HG03103 (cell line): ENCODE results near the gene RAMACL.

Experiments
- ATAC-seq: cut with Tn5 transposase; IDR thresholded peaks from one replicate; pipeline ENCODE4 v1.9.1; 2021; ENCODE audit warnings: low read depth; ENCODE audit not compliant: unreplicated experiment

RAMACL gene

DNA sequence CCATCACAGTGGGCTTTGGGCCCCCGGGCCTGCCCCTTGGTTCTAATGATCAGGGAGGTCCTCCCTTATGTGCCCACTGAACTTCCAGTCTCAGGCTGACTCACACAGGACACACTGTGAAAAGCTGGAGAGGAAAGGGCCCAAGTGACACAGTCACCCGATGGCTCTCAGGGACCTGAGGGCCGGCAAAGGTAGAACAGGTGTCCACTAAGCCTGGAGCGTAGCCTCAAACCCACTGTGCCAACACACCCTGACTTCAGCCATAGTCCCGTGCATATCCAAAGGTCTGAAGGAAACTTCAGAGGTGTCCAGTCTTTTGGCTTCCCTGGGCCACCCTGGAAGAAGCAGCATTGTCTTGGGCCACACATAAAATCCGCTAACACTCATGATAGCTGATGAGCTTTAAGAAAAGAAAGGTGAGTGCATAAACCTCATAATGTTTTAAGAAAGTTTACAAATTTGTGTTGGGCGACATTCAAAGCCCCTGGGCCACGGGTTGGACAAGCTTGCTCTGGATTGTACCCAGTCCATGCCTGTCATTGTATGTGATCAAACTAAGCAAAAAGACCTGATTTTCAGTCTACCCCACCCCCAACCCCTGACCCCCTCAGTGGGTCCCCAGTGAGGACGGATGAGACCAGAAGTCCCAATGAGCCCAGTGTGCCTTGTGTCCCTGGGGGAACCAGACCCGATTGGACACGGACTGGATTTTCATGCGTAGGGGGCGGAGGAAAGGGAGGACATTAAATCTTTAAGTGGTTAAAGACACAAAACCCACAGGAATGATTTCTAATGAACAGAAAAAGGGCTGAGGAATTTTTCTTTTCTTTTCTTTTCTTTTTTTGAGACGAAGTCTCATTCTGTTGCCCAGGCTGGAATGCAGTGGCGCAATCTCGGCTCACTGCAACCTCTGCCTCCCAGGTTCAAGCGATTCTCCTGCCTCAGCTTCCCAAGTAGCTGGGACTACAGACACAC, 6.1 kb downstream of the RAMACL start:
- ATAC-seq, result no peak

DNA sequence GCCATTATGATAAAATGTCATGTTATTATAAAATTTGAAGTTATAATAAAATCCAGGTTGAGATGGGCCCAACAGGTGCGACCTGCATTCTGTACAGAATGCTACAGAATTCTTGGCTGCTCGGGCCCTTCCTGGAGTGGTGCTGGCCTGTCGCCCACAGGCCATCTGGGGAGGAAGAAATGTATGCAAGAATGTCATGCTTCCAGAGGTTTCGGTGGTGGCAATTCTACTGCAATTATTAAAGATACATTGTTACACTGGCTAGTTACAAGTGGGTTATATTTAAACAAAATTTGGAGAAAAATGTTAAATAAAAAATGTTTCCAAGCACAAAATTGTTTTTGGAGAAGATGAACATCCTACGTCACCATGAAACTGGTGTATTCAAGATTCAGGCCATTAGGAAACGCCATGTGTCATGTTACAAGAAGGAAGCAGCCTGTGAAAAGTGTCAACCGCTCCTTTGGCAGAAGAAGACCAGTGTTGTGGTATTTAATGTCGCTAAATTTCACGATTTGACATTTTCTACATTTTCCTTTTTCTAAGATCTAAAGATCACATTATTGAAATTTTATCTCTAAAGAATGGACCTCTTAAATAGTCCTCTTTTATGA, 7.1 kb downstream of the RAMACL start:
- ATAC-seq, result no peak

DNA sequence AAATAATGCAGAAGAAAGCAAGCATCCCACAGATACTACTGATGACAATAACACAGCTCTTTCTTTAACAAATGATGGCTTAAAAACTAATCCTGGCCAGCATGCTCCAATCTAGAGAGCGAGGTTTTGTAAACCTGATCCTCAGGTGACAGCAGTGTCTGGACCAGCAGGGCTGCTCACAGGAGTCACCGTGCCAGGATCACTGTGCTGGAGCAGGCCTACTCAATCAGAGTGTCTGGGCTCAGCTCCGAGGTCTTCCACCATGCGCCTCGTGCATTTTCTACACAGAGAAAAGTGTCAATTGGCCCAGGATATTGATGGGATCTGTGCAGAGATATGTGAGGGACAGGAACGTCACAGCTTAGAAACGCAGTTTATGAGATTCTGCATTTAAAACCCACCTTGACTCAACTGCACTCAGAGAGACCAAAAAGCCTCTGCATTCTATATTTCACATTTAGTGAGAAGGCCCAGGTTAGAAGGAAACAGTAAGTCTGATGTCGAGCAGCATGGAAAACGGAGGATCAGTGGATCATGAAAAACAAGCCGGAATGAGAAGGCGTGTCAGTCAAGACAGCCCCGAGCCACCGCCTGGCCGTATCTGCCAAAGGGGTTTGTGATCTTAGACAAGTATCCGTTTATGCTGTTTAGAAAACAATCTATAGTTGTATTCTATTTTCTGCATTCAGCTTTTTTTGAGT, 7.8 kb downstream of the RAMACL start:
- no peak for ATAC-seq

DNA sequence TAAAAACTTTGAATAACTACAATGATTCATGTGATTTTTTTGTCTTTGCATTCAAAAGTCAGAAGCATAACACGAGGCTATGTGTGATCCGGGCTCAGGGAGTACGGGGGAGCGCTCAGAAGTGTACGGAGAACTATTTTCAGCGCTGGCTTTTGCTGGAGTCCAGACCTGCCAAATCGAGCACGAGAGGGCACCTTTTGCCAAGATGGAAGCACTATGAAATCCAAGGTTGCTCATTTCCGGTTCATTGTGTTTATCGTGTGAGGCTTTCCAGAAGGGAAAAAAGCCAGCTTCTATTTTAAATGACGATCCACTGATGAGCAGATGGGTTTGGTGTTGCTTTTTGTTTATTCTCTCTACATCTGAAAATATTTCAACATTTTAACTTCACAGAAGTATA, 11.3 kb downstream of the RAMACL start:
- no peak for ATAC-seq

DNA sequence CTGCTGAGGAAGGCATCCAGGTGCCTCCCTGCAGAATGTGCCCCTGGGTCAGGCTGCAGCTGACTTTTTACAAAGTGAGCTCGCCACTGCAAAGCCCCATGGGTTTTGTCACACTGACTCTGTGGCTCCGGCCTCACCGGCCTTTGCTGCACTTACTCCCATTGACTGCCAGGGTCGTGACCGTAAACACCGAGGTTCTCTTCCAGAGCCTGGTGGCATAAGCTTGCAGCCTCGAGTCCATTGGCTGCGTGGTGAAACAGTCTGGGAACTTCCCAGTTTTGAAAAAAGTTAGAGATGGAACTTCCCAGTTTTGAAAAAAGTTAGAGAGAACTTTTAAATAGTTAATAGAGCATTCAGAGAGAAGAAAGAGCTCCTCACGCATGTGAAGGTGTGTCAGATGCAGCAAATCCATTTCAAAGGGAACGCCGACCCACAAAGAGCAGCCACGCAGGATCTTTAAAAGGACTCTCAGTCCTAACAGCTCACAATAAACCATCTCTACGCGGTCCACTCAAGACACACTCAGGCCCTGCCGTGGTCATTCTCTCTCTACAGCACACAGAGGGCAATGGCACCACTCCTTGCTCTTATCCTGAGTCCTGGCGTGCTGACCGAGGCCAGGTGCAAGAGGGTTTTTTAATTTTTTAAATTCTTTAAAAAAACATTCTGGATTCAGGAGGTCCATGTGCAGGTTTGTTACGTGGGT, 12.8 kb downstream of the RAMACL start:
- ATAC-seq, result no peak

DNA sequence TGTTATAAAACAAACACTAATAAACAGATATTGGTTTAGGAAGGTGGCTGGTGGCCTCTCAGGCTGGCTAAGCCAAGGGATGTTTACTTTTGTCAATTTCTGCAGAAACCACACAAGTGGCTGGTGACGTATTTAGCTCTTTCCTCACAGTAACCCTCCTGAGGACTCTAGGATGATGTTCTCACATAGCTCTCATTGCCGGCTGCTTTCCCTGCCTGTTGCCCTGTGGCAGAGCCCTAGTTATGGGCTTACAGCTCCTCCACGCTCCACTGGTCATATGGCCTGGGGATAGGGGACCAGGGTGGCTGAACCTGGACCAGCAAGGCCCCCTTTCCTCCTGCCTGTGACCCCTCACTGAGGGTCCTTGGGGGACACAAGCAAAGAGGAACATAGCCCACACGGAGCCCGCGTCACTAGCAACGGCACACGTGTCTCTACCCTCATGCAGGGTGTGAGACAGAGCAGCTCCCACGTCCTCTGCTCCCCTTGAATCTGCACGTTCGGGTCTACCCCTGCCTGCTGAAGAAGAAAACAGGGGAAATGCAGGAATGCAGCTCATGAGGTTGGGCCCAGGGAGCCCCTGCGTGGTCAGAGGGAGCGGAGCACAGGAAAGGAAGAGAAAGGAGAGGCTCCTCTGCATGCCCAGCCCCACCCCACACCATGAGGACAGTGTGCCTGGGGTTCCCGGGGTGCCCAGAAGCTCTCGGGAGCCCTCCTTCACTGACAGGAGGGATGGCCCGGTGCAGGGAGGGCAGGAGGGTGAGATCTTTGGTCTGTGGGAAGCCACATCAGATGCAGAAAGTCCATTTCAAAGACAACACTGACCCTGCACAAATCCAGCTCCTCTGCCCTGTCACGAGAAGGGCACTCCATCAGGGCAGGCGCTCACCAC, 13.9 kb downstream of the RAMACL start:
- no peak for ATAC-seq

DNA sequence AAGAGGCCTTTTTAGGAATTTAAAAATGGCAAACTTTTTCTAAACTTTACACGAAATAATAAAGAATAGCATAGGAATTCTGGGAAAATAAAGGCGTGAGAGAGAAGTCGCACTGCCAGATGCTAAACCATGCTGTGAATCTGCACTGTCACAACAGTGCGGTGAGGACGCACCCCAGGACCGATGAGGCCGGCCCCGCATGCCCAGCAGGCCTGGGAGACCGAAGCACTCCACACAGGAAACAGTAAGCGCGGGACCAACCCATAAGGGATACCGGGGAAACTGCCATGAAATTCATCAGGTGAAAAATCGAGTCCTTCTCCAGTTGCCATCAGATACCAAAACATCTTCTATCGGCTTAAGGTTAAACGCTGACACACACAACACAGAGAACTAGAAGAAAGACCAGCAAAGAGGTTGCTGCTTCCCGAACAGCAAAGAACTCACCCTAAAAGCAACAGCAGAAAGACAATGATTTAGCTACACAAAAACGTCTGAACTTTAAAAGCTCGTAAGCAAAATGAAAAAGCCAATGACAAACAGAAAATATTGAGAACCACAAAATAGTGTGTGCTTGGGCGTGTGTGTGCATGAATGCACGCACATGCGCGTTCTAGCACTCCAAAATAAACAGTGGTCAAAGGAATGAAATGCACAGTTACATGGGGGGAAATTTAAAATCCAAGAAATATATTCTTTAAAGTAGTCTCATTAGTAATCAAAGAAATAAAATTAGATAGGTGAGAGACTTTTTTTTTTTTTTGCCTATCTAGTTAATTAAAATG, 15.4 kb downstream of the RAMACL start:
- no peak for ATAC-seq

DNA sequence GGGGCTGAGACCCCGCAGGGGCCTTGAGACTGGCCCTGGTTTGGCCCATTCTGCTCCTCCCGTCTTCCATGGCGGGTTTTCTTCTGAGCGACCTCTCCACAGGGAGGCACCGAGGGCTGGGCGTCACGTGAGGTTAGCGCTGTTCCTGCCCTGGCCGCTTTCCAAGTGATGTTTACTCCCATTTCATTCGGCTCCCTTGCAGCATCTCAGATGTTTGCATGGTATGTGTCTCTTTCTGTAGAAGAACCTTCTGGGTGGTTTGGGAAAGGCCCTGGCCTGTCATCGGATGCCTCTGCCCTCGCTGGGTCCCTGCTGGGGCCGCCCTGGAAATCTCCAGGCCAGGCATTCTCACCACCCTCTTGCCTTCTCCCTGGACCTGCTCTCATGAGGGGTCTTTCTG, 17.3 kb downstream of the RAMACL start:
- ATAC-seq, result no peak

DNA sequence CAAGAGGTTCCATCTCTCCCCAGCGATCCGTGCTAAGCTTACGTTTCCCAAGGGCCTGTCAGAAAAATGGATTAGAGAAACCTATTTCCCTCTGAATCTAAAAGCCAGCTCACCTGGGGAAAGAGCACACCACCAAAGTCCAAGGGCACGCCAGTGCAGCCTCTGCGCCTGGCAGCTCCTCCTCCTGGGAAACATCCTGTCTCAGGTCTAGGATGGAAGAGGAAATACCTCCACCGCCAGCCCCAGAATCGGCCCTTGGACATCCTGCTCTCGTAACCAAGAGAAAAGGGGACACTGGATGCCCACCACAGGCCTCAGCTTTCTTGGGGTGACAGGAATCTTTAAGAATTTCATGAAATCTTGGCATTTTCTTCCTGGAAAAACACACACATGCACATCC, 18.7 kb downstream of the RAMACL start:
- no peak for ATAC-seq

DNA sequence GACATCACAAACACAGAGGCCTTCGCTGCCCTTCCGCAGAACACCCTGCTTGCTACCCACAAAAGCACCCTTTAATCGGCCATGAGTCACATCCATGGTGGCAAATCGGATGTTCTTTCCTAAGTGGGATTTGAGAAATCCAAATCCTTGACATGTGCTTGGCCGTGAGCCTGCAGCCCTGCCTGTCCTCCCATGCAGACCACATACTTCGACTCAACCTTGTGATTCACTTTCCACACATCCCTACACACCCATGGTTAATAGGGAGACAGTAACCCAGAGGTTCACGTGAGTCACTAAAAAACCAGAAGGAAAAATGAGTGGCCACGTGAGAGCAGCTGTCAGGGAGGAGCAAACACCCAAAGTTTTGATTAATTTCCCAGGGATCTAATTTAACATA, 19.4 kb downstream of the RAMACL start:
- no peak for ATAC-seq

DNA sequence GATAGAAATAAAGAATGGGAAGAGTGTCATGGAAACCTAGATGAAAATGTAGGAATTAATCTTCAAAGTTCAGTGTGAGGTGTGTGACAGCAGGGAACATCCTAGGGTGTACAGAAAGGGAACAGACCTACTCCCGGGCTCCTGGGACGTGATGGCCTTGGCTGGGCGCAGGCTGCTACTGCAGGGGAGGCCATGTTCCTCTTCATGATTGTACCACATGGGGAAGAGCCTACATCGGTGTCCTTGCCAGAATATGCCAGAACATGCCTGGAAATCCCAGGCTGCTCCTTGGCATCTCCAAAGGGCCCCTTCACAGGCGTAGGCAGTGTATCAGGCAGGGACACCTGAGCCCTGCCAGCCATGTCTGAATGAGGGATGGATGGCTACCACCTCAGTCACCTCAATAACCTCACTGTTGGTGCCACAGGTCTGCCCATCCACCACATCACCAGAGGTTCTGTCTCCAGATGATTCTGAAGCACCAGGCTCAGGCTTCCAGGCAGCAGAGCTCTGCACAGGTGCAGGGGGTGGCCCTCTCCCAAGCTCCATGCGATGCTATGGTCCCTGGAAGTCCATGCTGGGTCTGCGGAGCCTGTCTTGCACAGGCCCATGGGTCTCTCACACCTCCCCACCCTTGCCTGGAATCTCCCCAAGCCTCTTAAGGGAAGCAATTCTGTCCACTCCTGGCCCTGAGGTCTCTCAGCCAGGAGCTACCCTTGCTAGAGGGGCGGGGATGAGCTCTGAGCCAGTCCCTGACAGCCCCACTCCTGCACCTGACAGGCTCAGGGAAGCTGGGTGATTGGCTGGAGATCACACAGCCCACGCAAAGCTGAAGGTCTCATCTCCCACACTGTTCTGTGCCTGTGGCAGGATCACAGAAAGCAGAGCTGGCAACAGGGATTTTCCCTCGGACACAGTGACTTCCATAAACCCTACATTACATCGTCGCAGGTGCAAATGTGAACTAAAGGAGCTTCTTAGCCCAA, 20.2 kb downstream of the RAMACL start:
- no peak for ATAC-seq

DNA sequence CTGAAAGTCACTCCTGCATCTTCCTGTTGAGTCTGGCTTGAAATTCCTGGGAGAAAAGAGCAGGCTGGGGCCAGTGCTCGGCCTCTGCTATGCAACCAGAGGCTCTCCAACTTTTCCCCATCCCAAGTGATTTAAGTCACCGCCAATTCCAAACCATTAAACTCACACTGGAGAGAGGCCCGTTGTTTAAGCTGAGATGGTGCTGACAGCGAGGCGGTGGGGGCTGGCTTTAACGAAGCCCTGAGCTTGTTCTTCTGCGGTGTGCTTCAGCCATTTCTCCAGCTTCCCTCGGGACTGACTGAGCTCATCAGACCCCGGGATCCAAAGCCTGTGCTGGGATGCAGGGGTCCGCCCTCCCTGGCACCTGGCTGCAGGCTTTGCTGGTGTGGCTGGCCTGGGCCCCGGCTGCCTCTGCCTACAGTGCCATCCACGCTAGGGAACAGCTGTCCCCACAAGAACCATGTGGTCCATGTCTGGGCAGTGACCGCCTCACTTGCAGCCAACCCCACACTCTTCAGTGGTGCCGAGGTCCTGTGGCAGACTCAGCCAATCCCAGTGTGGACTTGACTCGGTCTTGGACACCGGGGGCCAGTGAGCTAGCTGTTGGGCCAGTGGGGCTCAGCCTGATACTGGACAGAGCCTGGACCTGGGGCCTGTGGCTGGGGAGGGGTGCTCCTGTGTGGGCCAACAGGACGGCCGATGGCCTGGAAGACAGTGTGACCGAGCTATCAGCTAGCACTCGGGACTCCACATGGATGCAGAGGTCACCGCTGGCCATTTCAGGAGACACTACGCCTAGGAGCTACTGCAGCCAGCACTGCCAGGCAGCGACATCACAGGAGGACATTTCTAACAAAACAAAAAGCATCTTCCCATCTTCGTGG, 21.2 kb downstream of the RAMACL start:
- no peak for ATAC-seq

DNA sequence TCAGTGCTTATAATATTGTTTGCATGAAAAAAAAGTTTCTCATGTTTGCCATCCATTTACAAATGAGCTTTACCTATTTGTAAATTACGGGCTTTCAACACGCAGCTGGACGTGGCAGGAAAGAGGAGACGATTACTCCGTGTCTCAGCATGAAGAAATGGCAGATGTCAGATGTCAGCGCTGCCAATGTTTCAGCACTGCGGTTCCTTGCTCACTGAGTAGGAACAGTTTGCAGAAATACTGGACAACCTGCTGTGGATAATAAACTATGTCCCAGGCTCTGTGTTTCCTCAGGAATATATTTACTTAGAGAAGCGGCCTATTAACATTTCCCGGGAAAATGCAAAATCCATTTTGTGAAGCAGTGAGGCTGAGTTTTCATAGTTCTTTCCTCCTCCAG, 22.7 kb downstream of the RAMACL start:
- ATAC-seq, result no peak

DNA sequence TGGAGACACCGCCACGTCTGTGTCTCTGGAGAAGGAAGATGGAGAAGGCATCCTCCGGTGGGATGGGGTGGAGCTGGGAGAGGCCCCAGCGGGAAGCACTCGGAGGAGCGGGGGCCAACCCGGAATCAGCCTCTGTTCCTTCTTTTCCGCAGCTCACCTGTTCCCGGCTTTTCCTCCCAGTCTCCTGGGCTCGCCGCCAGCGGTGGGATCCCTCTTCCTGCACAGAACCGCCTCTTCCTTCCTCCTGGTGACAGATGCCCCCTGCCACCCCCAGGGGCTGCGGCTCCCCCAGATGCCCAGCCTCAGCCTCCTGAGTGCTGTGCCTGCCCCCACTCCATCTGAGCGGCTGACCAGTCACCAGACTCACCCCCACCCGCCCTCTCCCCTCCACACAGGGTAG, 23.3 kb downstream of the RAMACL start:
- ATAC-seq, result no peak

DNA sequence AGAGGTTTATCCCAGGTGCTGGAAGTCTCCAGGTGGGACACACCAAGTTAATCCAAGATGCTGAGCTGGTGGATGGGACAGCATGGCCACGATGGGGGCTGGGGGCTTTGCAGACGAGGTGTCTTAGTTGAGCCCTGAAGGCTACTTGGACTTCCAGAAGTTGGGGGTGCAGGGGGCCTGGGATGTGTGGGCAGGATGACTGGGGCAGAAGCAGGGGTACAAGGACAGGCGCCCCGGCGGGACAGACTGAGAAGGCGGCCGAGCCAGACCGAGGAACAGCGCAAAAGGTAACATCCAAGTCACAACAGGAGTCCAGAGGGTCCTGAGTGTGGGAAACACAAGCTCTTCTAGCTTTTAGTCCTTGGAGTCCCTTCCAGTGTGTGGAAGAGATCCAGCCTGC, 23.8 kb downstream of the RAMACL start:
- no peak for ATAC-seq

DNA sequence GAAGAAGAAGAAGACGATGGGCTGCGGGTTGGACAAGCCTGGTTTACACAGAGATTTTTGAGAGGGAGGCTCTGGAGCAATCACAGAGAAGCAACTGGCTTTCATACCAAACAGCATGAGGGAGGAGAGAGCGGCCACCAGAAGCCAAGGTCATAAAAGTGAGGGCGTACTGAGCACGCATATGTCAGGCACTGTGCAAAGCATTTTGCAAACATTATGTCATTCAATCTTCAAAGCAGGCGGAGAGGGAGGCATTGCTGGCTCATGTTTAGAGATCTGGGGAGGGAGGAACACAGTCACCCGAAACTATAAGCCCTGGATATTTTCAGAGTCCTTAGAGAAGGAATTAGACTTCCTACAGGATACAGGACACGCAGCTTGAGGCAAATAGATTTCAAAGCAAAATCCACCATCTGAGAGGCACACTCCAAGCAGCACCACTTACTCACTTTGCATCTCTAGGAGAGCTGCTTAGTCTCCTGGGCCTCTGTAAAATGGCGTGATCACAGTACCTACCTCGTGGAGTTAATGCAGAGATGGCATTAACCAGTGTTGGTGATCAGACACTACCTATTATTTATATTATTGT, 24.6 kb downstream of the RAMACL start:
- ATAC-seq, result no peak

DNA sequence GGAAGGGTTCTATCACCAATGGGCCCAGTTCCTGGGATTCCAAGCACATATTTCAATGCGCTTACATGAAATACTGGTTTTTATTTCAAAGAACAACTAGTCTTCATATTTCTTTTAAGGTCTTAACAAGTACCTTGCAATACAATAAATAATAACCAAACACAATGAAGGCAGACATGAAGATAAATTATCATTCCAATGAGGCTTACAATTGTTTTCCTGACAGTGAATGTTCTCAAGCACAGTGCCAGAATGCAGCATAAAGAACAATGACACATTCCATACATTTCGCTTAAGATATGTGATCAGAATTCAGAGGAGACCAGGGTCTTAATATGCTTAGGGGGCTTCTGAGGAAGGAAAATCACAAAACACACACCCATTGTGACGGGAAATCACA, 26.3 kb downstream of the RAMACL start:
- no peak for ATAC-seq
